ENCODE results near the gene MSI1.

Gene MSI1

DNA sequence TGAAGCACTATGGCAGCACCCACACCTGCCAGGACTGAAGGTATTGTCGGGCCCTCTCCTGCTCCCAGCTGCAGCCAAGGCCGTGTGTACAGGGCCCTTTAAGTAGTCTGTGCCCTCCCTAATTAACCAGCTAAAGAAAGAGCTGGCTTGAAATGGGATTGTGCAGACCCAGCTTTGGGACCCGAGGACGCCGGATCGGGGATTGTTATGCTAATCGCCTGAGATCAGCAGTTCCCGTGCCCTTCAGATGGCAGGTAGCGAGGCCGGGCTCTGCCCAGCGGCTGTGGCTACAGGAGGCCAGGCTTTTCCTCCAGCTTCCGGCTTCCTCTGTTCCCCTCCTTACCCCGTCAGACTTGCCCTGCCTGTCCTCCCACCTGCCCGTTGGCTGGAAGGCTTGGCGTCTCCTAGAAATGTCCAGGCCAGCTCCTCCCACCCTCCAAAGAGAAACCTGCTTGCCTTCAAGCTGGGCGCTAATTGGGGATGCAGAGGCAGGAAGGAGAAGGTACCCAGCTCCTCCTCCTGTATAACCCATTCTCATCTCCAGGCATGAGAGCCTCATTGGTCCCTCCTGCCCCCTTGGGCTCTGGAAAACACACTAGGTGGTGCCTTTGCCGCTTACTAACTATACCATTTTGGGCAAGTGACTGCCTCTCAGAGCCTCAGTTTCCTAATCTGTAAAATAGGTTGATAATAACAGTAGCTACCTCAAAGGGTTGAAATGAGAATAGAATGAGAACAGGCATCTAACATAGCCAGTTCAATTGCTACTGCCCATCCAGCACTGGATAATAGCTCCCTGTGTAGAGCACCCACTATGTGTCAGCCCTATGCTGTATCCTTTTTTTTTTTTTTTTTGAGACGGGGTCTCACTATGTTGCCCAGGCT, 25.8 kb upstream of the MSI1 start:
- no peak for DNase-seq (ENCODE audit: low read depth)
- TF ChIP-seq, protein P1, sequence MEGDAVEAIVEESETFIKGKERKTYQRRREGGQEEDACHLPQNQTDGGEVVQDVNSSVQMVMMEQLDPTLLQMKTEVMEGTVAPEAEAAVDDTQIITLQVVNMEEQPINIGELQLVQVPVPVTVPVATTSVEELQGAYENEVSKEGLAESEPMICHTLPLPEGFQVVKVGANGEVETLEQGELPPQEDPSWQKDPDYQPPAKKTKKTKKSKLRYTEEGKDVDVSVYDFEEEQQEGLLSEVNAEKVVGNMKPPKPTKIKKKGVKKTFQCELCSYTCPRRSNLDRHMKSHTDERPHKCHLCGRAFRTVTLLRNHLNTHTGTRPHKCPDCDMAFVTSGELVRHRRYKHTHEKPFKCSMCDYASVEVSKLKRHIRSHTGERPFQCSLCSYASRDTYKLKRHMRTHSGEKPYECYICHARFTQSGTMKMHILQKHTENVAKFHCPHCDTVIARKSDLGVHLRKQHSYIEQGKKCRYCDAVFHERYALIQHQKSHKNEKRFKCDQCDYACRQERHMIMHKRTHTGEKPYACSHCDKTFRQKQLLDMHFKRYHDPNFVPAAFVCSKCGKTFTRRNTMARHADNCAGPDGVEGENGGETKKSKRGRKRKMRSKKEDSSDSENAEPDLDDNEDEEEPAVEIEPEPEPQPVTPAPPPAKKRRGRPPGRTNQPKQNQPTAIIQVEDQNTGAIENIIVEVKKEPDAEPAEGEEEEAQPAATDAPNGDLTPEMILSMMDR (conservative IDR thresholded peaks at IDR 0.05; ENCODE audit: low read depth, low read length) = no peak
- H3K4me3 ChIP-seq (ENCODE audit: low read length) = no peak overlapping the region

DNA sequence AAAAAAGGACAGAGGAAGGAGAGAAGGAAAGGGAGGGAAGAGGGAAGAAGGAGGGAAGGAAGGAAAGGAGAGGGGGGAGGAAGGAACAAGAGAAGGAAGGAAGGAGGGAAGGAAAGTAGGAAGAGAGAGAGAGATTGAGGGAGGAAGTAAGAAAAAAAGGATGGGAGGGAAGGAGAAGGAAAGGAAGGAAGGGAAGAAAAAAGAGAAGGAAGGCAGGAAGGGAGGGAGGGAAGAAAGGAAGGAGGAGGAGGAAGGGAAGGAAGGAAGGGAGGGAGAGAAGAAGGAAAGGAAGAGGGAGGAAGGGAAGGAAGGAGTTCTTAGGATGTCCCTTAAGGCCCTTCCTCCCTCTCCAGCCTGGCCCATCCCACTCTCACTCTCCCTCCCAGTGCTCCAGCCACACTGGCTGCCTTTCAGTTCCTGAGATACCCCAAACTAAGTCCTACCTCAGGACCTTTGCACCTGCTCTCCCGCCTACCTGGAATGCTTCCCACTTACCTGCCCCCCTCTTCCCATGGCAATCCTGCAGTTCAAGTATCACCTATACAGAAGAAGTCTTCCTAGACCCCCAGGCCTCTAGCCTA, 21.7 kb upstream of the MSI1 start:
- no peak overlapping the region for H3K4me3 ChIP-seq (ENCODE audit: low read length)
- DNase-seq (ENCODE audit: low read depth) = no peak
- TF ChIP-seq, protein P1 (conservative IDR thresholded peaks at IDR 0.05; ENCODE audit: low read depth, low read length) = no peak

DNA sequence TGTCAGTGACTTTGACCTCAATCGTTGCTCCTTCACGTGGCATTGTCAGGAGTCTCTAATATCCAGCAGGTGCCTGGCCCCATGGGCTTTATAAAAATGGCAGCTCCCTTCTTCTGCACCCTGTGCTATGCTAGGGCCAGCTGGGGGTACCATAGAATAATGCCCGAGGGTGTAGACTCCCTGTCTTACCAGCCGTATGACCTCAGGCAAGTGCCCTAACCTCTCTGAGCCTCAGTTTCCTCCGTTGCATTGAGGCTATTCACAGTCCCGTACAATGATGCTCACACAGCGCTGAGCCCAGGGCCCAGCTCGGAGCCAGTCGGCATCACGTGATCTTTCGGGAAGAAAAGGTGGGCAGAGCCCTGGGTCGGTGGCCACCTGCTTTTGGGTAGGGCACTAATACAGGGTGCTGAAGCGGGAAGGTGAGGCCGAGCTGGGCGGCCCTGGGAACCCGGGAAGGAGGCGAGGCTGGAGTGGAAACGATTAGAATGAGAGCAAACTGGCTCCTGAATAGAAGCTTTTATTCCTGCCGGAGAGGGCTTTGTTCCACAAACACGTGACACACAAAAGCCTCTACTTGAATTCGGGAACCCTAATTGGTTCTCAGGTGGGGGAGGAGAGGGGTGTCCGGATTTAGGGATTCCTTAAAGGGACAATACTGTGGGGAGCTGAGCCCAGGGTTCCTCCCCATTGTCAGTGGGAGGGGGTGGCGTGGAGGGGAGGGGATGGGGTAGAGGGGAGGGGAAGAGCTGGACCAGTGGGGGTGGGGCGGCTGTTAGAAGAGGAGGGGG, 19.9 kb upstream of the MSI1 start:
- DNase-seq (ENCODE audit: low read depth) = no peak
- TF ChIP-seq, protein P1 (conservative IDR thresholded peaks at IDR 0.05; ENCODE audit: low read depth, low read length) = no peak
- H3K4me3 ChIP-seq (ENCODE audit: low read length) = peak overlapping the region; percentile 2

DNA sequence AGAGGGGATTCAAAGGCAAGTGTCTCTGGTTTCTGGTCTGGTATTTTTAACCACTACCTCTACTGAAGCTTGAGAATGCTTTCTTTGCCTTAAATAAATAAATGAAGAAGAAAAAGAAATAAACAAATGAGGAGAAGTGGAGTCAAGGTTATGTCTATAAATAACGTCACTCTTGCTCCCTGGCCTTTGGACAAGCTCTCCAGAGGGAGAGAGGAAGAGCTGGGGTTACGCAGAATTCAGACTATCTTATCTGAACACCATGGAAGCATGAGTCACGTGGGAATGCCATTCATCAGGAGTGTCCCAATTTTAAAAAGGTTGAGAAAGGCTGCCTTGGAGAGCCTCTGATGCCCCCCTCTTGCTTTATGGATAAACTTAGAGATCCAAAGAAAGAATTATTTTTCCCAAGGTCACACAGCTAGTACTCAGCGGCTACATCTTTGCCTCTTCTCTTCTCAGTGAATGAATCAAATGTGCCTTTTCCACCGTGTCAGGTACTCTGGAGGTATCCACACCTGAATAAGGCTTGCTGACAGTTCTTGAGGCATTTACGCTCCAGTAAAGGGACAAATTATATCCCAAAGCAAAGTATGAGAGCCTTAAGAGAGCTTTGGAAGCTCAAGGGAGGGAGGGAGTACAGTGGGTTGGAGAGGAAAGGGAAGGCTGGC, 12.9 kb upstream of the MSI1 start:
- no peak overlapping the region for H3K4me3 ChIP-seq (ENCODE audit: low read length)
- TF ChIP-seq, protein P1 (conservative IDR thresholded peaks at IDR 0.05; ENCODE audit: low read depth, low read length) = no peak
- no peak for DNase-seq (ENCODE audit: low read depth)

DNA sequence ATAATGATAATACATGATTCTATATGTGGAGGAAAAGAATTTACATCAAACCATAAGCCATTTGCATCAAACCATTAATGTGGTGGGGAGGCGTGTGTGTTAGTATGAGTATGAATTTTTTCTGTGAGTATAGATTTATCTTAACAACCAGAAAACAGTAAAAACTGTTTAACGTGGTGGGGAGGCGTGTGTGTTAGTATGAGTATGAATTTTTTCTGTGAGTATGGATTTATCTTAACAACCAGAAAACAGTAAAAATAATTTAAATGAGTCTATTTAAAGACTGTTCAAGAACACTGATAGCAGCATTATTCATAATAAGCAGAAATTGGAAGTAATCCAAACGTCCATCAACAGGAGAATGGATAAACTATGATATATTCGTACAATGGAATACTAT, 9.1 kb upstream of the MSI1 start:
- no peak overlapping the region for H3K4me3 ChIP-seq (ENCODE audit: low read length)
- TF ChIP-seq, protein P1 (conservative IDR thresholded peaks at IDR 0.05; ENCODE audit: low read depth, low read length) = no peak
- no peak for DNase-seq (ENCODE audit: low read depth)

DNA sequence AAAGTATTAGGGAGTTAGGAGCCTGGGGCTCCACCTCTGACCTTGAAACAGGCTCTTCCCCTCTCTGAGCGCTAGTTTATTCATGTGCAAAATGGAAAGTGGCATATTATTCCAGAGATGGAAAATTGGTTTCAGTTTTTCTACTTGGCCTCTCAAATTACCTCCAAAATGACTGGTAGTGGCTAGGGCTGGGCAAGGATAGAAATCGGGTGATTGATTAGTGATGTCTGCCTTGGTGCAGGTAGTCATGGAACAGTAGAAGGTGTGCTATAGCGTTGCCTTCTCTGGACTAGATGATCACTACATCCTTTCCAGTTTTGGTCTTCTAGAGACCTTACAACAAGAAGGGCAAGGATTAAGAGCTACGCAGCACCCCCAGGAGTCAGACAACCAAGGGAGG, 8.6 kb upstream of the MSI1 start:
- H3K4me3 ChIP-seq (ENCODE audit: low read length) = no peak overlapping the region
- DNase-seq (ENCODE audit: low read depth) = no peak
- TF ChIP-seq, protein P1 (conservative IDR thresholded peaks at IDR 0.05; ENCODE audit: low read depth, low read length) = no peak

Measured in retinal pigment epithelial cell (primary cell).